GM13977 (cell line): ENCODE data around the gene SMG9.

ENCODE experiments used
- DNase-seq: peaks from one replicate; pipeline ENCODE4 v3.0.0; 2012; ENCODE audit warnings: low spot score
- in situ Hi-C: fragments of 300-500 bp; cut with MboI; formaldehyde crosslinking; loops from one replicate; pipeline ENCODE4 v1.12.0; 2022; ENCODE audit warnings: low sequenced_read_pairs, low pct_unique_long_range_greater_than_20kb, mixed read lengths, inconsistent platforms; ENCODE audit not compliant: unreplicated experiment
- TF ChIP-seq, protein P1 (sequence below): IDR thresholded peaks from 2 replicates; pipeline ENCODE4 v1.5.1; 2012; ENCODE audit warnings: mild to moderate bottlenecking, control low read depth; ENCODE audit not compliant: insufficient read depth; ENCODE audit errors: extremely low read depth, missing control alignments

SMG9 gene

GRCh38 chr19:43700395-43701000 is 54.3 kb downstream of the SMG9 start:
- TF ChIP-seq, protein P1, sequence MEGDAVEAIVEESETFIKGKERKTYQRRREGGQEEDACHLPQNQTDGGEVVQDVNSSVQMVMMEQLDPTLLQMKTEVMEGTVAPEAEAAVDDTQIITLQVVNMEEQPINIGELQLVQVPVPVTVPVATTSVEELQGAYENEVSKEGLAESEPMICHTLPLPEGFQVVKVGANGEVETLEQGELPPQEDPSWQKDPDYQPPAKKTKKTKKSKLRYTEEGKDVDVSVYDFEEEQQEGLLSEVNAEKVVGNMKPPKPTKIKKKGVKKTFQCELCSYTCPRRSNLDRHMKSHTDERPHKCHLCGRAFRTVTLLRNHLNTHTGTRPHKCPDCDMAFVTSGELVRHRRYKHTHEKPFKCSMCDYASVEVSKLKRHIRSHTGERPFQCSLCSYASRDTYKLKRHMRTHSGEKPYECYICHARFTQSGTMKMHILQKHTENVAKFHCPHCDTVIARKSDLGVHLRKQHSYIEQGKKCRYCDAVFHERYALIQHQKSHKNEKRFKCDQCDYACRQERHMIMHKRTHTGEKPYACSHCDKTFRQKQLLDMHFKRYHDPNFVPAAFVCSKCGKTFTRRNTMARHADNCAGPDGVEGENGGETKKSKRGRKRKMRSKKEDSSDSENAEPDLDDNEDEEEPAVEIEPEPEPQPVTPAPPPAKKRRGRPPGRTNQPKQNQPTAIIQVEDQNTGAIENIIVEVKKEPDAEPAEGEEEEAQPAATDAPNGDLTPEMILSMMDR: no peak
- DNase-seq: no peak
- in situ Hi-C loops: no loop called here

DNA sequence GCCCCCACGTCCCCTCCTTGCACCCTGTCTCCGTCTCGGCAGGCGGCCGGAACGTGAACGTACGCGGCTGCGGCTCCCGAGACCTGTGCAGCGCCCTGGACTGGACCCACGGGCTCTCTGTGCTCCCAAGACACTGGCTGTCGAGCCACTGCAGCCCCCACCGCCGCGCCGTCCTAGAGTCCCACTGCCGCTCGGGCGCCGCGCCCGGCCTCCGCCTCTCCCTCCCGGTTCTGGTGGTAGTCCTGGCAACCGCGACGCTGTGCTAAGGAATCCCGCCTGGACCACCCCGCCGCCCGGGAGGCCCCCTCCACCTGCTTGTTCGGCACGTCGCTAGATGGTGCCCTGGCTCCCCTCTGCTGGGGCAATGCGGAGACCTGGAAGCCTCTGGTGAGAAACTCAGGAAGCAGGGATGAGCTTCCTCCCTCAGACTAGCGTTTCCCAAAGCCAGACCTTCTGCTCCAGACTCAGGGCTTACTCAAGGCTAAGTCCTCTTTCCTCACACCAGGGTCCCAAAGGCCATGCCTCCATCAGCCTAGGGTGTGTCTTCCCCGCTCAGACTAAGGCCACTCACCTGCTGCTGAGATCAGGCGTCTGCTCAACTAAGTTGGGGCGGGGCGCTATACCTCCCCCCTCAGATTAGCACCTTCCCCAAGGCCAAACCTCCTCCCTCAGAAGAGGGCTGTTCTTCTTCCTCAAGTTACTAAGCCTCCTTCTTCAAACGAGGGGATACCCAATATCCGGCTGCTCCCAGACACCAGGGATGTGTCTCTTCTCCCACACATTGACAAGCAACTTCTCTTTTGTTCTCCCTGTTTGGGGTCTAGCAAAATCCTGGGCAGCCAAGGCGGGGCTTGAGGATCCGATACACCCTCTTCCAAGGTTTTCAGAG is 55.0 kb downstream of the SMG9 start:
- in situ Hi-C loops: no loop called here
- TF ChIP-seq, protein P1: no peak
- no peak for DNase-seq

GRCh38 chr19:43697295-43697694 is 57.5 kb downstream of the SMG9 start:
- in situ Hi-C loops: no loop called here
- no peak for DNase-seq
- TF ChIP-seq, protein P1: no peak

DNA sequence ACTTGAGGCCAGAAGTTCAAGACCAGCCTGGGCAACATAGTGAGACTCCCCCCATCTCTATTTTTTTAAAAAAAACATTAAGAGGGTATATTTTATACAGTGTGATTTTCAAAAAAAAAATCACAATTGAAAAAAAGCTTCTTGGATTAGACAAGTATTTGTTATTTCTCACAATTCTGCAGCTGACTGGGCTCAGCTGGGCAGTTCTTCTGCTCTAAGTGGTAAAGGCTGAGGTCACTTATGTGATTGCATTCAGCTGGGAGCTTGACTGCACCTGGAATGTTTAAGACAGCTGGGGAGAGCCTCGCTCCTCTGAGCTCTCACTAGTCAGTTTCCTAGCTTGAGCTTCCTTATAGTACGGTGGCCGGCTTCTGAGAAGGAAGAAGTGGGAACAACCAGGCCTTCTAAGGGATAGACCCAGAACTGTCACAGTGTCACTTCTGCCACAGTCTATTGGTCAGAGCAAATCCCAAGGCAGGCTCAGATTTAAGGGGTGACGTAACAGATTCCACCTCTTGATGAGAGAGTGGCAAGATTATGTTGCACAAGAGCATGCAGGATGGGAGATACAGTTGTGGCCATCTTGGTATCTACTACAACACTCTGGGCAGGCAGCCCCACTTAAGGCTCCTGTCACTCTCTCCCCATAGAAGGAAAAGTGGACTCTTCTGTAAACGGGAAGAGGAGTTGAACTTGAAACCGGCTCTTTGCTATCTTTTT is 58.6 kb downstream of the SMG9 start:
- DNase-seq: no peak
- in situ Hi-C loops: no loop called here
- TF ChIP-seq, protein P1: no peak

DNA sequence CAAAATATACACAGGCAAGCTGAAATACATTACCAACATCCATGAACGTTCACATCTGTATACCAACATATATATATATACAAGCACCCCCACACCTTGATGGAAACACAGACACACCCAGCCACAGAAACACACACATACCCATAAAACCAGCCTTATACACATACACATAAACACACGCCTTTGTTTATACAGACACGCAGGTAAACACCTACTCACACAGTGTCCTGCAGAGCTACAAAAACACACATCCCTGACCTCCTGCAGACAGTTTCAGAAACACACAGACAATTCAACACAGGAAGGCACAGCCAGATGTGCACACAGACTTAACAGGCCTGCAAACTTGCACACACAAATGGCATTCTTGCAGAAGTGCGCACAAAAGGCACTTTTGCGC is 60.2 kb downstream of the SMG9 start:
- no peak for DNase-seq
- in situ Hi-C loops: no loop called here
- TF ChIP-seq, protein P1: no peak

GRCh38 chr19:43692877-43693276 is 61.9 kb downstream of the SMG9 start:
- in situ Hi-C loops: no loop called here
- DNase-seq: no peak
- TF ChIP-seq, protein P1: no peak
